Panc1 (cell line): ENCODE data around the gene NRG2. TPM values are rescaled to one million over a fixed set of nuclear protein-coding genes. Genes with fewer than 3 reads are reported as not detected.

Experiments
- ATAC-seq: fragments of 200-7000 bp; cut with Tn5 transposase; 2 replicates; pipeline ENCODE4 v1.9.1; 2020; ENCODE audit warnings: mild to moderate bottlenecking, moderate library complexity
- BruUV-seq: library from RNA; stranded (reverse); fragments of 400-500 nt; replicated peaks from 2 replicates; lab custom pipeline; 2021; lab: Mats Ljungman, UMichigan
- CTCF ChIA-PET: fragments of 300-600 bp; sonication (Branson Sonifier 250); formaldehyde crosslinking; loops from one replicate; lab custom pipeline; 2022; ENCODE audit warnings: antibody characterized with exemption; lab: Charles Lee
- POLR2A ChIA-PET: fragments of 300-600 bp; sonication (Branson Sonifier 250); formaldehyde crosslinking; loops from one replicate; lab custom pipeline; 2022; ENCODE audit warnings: antibody characterized with exemption; lab: Charles Lee
- DNase-seq: peaks from one replicate; pipeline ENCODE4 v3.0.0-alpha.2; 2010; ENCODE audit warnings: low read depth, low spot score
- H3K27ac ChIP-seq: 2 replicates; pipeline ENCODE4 v1.5.1; 2011; ENCODE audit warnings: mild to moderate bottlenecking, low read length, inconsistent platforms
- H3K27me3 ChIP-seq: fragments of 200-500 bp; sonication (Bioruptor generic); 2 replicates; pipeline ENCODE4 v1.6.0; 2014; ENCODE audit warnings: low read length, inconsistent platforms; ENCODE audit not compliant: control insufficient read depth, insufficient read depth
- H3K36me3 ChIP-seq: fragments of 200-500 bp; sonication (Bioruptor generic); 2 replicates; pipeline ENCODE4 v1.5.1; 2014; ENCODE audit warnings: inconsistent platforms, mild to moderate bottlenecking, low read length, moderate library complexity; ENCODE audit not compliant: control insufficient read depth, insufficient read depth
- H3K4me1 ChIP-seq: 2 replicates; pipeline ENCODE4 v1.5.1; 2011; ENCODE audit warnings: inconsistent platforms, mild to moderate bottlenecking, low read length, moderate library complexity; ENCODE audit not compliant: control insufficient read depth, insufficient read depth
- H3K4me3 ChIP-seq, 2 experiments: 2 replicates each; pipeline ENCODE4 v1.5.1; 2011 to 2012; ENCODE audit warnings: low read depth in 2 of 2, low read length in 2 of 2, mild to moderate bottlenecking in 2 of 2, inconsistent platforms in 1 of 2, moderate library complexity in 1 of 2
- H3K9me3 ChIP-seq: fragments of 200-500 bp; sonication (Bioruptor generic); 2 replicates; pipeline ENCODE4 v1.5.1; 2014; ENCODE audit warnings: low read depth, mild to moderate bottlenecking, inconsistent platforms, low read length, moderate library complexity; ENCODE audit not compliant: control insufficient read depth, insufficient read depth
- SIN3A ChIP-seq: IDR thresholded peaks from 2 replicates; pipeline ENCODE4 v1.6.1; 2012; ENCODE audit warnings: low read depth, mild to moderate bottlenecking, low read length, moderate library complexity, borderline replicate concordance; ENCODE audit not compliant: insufficient read depth
- in situ Hi-C: cut with HindIII; loops from 2 replicates; pipeline ENCODE4 v1.10.0; 2016; ENCODE audit warnings: low sequenced_read_pairs, low pct_unique_long_range_greater_than_20kb
- intact Hi-C: fragments of 100-400 bp; cut with micrococcal nuclease; formaldehyde crosslinking; loops from one replicate; pipeline ENCODE4 v1.10.0; 2022; ENCODE audit not compliant: unreplicated experiment
- total RNA-seq: library from RNA; stranded (reverse); gene quantifications from one replicate; pipeline ENCODE4 v1.2.1, GENCODE V29; 2021; ENCODE audit not compliant: unreplicated experiment
- TF ChIP-seq, protein P1 (sequence below), 2 experiments: IDR thresholded peaks; 2 replicates each; pipeline ENCODE4 v1.6.1; 2011 to 2012; ENCODE audit warnings: low read depth in 2 of 2, control low read depth in 1 of 2, low read length in 1 of 2, mild to moderate bottlenecking in 1 of 2, moderate library complexity in 1 of 2; ENCODE audit not compliant: insufficient read depth in 1 of 2
- TF ChIP-seq, protein P2 (sequence below): fragments of 450-650 bp; IDR thresholded peaks from 2 replicates; pipeline ENCODE4 v1.5.1; 2017; ENCODE audit warnings: mild to moderate bottlenecking

The NRG2 gene
- total RNA-seq, 1 experiment from 2014 or later: 20.2 TPM

DNA sequence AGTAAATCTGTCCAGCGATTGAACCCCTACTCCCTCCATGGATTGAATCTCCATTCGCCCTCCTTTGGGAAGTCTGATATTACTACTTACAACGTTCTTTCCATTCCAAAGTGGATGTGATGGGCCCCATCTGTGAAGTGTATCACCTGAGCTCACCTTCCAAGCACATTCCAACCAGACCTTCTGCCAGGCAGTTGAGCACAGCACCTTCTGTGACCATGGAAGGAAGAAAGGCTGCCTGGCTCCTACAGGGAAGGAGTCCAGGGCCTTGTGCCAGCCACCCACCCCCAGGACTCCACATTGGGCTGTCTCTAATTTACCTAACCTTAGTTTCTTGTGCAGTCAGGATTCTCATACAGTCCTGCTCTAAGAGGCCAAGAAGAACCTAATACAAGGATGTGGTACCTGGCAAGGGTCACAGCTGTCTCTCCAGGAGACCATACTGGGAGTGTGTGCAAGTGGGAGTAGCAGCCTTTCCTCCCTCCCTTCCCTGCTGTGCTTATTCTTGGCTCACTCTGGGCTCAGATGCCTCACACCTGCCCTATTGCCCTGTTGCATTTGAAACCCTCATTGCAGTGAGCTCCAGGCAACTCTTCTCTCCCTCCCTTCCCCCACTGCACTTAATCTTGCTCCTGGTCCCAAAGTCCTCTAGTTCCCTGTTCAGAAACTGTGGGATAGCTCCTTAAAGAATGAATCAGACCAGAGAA is 116.1 kb downstream of the NRG2 start:
- no peak for TF ChIP-seq SIN3A
- TF ChIP-seq, protein P1, sequence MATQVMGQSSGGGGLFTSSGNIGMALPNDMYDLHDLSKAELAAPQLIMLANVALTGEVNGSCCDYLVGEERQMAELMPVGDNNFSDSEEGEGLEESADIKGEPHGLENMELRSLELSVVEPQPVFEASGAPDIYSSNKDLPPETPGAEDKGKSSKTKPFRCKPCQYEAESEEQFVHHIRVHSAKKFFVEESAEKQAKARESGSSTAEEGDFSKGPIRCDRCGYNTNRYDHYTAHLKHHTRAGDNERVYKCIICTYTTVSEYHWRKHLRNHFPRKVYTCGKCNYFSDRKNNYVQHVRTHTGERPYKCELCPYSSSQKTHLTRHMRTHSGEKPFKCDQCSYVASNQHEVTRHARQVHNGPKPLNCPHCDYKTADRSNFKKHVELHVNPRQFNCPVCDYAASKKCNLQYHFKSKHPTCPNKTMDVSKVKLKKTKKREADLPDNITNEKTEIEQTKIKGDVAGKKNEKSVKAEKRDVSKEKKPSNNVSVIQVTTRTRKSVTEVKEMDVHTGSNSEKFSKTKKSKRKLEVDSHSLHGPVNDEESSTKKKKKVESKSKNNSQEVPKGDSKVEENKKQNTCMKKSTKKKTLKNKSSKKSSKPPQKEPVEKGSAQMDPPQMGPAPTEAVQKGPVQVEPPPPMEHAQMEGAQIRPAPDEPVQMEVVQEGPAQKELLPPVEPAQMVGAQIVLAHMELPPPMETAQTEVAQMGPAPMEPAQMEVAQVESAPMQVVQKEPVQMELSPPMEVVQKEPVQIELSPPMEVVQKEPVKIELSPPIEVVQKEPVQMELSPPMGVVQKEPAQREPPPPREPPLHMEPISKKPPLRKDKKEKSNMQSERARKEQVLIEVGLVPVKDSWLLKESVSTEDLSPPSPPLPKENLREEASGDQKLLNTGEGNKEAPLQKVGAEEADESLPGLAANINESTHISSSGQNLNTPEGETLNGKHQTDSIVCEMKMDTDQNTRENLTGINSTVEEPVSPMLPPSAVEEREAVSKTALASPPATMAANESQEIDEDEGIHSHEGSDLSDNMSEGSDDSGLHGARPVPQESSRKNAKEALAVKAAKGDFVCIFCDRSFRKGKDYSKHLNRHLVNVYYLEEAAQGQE (IDR thresholded peaks at IDR 0.05; ENCODE audit: insufficient read depth in 1 of 2, low read depth in 2 of 2, low read length in 1 of 2): no peak
- TF ChIP-seq, protein P2, sequence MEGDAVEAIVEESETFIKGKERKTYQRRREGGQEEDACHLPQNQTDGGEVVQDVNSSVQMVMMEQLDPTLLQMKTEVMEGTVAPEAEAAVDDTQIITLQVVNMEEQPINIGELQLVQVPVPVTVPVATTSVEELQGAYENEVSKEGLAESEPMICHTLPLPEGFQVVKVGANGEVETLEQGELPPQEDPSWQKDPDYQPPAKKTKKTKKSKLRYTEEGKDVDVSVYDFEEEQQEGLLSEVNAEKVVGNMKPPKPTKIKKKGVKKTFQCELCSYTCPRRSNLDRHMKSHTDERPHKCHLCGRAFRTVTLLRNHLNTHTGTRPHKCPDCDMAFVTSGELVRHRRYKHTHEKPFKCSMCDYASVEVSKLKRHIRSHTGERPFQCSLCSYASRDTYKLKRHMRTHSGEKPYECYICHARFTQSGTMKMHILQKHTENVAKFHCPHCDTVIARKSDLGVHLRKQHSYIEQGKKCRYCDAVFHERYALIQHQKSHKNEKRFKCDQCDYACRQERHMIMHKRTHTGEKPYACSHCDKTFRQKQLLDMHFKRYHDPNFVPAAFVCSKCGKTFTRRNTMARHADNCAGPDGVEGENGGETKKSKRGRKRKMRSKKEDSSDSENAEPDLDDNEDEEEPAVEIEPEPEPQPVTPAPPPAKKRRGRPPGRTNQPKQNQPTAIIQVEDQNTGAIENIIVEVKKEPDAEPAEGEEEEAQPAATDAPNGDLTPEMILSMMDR: no peak
- no peak overlapping the region for H3K27ac ChIP-seq
- H3K9me3 ChIP-seq: no peaks in the 10 kb centered on the region
- POLR2A ChIA-PET: no interaction called here
- H3K36me3 ChIP-seq: no peaks in the 10 kb centered on the region
- ATAC-seq (no peak), DNase-seq (no peak)
- CTCF ChIA-PET: no interaction called here
- no peaks in the 10 kb centered on the region for H3K27me3 ChIP-seq
- intact Hi-C loops (no loop called here), in situ Hi-C loops (no loop called here)
- no peaks in the 10 kb centered on the region for H3K4me1 ChIP-seq
- no TSS peak for BruUV-seq
- H3K4me3 ChIP-seq: no peak overlapping the region

DNA sequence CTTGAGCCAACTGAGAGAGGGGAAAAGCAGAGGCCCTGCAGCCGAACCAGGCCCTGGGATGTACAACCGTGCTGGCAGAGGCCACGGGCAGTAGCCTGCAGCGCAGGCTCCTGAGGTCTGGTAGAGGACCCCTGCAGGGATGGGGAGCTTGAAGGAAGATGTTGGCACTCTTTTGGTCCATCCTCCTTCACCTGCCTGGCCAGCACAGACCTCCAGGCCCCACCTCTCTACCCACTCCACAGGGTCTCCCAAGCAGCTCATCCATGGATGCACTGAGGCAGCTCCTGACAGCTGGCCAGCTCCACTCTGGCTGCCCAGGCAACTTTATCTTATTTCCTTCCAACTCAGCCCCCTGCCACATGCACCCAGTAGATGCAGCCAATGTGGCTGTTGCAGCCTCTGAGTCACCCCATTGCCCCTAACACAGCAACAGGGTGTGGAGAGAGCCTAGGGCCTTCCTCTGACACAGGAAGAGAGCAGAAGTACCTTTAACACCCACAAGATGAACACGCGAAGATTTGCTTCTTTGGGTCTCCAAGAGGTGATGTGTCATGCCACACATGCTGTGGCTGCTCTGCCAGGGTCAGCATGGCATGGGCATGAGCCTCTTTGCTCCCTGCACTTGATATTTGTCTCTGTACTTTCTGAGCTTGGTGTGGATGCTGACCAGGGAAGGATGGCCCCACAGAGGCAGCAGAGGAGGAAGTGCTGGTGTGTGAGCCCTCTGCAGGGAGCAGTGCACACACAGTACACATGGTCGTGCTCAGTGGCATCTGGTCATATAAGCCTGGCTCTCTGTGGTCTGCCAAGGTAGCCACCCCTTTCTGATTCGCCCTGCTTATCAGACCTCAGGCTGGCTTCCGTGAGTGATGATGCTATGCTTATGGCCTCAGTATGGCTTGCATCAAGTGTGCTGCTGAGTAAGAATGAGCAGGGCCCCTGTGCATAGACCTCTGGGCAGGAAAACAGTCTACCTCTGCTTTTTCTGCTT is 117.2 kb downstream of the NRG2 start:
- in situ Hi-C loops: no loop called here

More for the DNA sequence above, 117.2 kb downstream of the NRG2 start:
- no peaks in the 10 kb centered on the region for H3K4me1 ChIP-seq
- DNase-seq (no peak), ATAC-seq (no peak; the same call in 1 of the 2 replicates)
- intact Hi-C loops: no loop called here
- ChIA-PET CTCF (interaction anchor here (0.6 kb wide), 1 partner anchor 280 kb away, joined by 3 read pairs; no protein-coding TSS in a partner anchor), POLR2A (no interaction called here)
- no peaks in the 10 kb centered on the region for H3K27me3 ChIP-seq
- BruUV-seq: no TSS peak
- H3K4me3 ChIP-seq: no peak overlapping the region
- H3K27ac ChIP-seq: no peak overlapping the region
- no peaks in the 10 kb centered on the region for H3K36me3 ChIP-seq
- H3K9me3 ChIP-seq: no peaks in the 10 kb centered on the region
- TF ChIP-seq, protein P2: no peak
